ENCODE results near the gene PDE4D.

The PDE4D gene

DNA sequence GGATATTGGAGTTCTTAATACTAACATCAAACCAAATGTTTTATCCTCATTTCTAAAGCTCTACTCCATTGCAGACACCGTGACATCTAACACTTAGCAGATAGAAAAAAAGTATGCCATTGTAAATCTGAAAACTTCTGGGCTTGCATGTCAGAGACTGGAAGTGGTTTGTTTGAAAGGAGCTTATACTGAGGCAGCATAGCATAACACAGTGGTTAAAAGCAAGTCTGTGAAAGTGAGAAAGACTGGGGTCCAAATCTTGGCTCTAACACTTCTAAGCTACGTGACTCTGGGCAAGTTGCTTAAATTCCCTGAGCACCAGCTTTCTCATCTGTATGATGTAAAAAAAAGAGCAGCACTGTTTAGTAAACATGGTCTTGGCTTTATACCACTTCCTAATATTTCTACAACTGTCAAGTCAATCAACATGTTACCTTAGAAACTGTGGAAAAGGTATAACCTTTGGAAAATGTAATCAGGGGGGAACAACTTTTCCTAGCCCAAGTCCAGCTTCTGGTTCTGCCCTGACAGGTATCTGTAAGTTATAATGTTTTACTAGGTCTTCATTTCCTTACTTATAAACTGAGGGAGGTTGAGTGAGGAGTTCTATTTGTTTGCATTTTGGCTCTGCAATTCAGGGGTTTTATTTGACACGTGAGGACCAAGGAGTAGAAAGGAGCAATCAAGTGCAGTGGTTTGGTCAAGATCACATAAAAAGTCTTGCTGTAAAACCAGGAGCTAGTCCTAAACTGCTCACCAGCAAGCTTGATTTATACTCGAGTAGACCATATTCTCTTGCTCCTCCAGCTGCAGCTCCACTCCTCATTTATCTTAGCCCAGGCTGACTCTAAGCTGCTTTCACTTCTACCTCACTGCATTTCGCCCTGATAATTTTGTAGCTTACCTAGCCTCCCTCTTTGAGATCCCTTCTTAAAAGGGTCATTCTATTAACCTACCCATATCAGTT, 769.6 kb downstream of the PDE4D start:
- no peak for DNase-seq

GRCh38 chr5:59119480-59119879, 774.0 kb downstream of the PDE4D start:
- no peak for DNase-seq

- DNase-seq: no peak
Observed at GRCh38 chr5:59117320-59117719, 776.2 kb downstream of the PDE4D start.

- DNase-seq: no peak
Observed at GRCh38 chr5:59116231-59116865, 777.2 kb downstream of the PDE4D start.

DNA sequence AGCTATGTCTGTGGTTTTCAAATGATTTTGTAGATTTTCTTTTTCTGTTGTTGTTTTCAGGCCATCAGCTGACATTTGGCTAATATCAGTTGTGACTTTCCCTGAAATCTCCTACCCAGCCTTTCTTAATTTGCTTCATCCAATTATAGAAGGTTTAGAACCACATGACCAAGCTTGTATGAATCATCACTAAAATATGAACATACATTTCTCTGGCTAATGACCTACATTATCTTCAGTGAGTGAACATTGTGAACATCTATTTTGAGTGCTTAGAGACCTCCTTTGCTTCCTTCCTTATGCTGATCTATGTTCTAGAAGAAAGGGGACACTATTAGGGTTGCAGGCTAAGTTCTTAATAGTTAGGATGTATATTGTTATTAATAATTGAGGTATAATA, 778.2 kb downstream of the PDE4D start:
- DNase-seq: no peak

- no peak for DNase-seq
Observed at GRCh38 chr5:59109383-59109782, 784.1 kb downstream of the PDE4D start.

DNA sequence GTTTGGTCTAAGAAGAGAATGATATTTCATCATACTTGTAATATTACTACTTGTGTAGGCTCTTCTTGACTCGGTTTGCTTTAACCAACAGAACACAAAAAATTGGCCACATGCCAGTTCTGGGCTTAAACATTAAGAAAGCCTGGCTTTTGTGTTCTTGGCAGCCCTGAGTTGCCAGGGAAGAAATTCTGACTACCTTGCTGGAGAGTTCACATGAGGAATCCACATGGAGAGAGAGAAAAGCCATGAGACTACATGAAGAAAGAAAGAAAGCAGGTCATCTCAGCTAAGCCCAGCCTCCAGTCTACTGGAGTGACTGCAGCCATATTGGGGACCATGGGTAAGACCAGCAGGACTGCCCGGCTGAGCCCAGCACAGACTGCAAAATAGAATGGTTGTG, 785.8 kb downstream of the PDE4D start:
- no peak for DNase-seq

DNA sequence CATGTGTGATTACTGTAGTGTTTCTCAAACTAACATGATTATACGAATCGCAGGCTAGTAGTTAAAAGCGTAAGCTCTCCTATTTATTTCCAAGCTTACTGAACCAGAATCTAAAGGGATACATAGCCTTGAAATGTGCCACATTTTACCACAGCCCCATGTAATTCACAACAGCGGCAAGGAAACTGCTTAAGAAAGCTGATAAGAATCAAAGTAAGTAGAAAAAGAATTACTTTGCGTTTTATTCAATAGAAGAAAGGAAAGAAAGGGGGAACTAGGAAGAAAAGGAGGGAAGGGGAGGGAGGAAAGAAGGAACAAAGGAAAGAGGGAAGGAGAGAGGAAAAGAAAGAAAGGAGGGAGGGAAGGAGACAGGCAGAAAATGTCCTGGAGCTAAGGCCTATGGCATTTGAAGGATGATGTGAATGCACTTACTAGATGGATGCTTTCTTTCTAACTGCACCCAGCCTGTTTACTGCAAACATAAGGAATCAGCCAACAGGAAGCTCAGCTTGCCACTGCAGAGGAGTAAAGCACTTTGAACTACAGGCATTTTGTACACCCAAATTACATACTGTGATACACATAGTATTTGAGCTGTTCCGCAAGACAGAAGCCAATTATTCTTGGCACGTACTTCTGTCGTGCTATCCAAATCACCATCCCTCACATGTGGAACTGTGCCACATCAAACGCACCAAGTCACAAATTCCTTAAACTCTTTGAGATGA, 789.0 kb downstream of the PDE4D start:
- DNase-seq: no peak

- no peak for DNase-seq
Observed at GRCh38 chr5:59103303-59103702, 790.2 kb downstream of the PDE4D start.

GRCh38 chr5:59102437-59102836, 791.1 kb downstream of the PDE4D start:
- DNase-seq: no peak

GRCh38 chr5:59100875-59101274, 792.7 kb downstream of the PDE4D start:
- no peak for DNase-seq

DNA sequence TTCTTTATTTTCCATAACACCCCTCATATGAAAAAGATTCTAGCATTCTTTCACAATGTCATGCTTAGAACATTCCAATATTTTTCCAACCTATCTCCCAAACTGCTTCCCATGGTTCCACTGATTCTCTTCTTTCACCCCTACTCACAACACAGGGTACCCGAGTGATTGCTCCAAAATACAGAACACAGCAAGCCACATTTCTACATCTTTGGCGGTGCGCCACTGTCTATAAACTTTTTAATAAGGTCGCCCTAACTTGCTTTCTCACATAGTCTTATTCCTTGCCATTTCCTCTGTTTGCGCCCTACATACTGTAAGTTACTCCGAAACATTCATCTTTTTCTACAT, 793.6 kb downstream of the PDE4D start:
- DNase-seq: no peak

DNA sequence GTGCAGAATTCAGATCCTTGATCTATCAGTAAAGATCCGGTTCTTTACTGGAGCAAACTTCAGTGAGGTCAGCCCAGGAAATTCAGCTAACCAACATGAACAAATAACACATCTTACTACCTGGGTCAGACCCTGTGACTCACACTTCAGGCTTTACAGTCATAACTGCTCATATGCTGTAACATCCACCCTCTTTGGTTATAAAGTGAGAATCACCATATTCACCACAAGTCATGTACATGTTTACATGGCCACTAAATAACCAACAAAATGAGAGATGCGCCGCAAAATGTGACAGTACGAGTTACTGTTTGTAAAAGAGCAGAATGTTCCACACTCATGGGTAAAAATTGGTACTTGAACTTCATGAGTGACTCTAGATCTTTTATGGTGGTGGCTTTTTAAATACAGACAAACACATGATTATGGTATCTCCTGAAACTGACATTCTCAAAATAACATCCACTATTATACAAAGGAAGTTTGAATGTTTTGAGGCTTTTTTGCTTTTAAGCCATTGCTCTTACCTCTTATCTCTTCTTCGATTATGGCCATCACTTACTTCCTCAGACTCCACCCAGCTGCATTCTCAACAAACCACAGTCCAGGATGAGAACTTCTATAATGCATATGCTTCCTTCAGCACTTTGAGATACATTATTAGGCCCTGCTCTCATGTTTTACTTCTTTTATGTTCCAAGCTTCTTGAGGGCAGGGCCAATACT, 794.1 kb downstream of the PDE4D start:
- DNase-seq: no peak

DNA sequence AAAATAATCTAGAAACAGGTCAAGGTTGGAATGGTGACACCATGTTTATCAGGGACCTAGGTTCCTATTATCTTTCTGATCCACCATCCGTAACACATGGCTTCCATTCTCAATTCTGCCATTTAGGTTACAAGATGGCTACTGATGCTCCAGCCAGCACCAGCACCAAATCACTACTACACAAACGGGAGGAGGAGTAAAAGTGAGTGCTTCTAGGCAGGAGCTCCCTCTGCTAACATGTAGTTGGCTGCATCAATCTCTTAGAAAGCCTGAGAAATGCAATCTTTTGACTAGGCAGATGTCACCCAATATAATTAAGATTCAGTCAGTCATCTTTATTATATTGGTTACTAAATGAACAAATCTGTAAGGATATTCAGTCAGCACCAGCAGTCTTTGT, 794.8 kb downstream of the PDE4D start:
- no peak for DNase-seq

DNA sequence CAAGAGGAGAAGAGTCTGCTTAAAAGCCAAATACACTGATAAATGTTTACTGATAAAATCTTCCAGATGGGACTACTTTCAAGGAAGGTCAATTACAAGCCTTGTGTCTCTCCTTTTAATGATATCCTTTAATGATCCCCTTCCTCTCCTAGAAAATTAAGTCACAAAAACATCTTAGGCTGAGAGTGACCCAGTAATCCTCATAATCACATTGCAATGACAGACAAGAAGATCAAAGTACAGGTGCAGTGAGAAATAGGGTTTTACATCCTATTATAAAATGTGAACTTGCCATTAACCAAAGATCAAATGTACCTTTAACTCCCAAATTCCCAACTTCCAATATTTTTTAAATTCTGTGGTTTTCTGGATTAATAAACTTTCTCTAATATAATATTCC, 795.8 kb downstream of the PDE4D start:
- no peak for DNase-seq

GRCh38 chr5:59097116-59097515, 796.4 kb downstream of the PDE4D start:
- no peak for DNase-seq

GRCh38 chr5:59095480-59095879, 798.0 kb downstream of the PDE4D start:
- no peak for DNase-seq

- no peak for DNase-seq
Observed at GRCh38 chr5:59094864-59095263, 798.7 kb downstream of the PDE4D start.

DNA sequence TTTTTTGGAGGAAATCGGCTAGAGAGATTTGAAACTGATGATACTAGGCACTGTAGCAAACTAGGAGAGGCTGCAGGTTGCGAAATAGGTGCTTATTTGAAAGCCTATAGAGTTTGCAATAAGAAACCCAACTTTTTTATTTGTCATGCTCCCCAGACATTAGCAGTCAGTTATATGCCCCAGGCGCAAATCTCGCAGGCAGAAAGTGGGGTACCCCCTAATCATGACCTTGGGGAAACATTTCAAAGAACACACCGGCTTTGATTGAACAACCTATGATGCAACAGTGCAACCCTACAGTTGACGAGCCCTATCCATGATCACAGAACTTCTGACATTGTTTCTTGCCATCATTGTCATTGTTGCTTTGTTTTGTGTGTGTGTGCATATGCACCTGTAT, 800.2 kb downstream of the PDE4D start:
- DNase-seq: no peak

- no peak for DNase-seq
Observed at GRCh38 chr5:59092758-59093157, 800.8 kb downstream of the PDE4D start.

GRCh38 chr5:59091965-59092364, 801.6 kb downstream of the PDE4D start:
- DNase-seq: no peak

GRCh38 chr5:59090323-59090722, 803.2 kb downstream of the PDE4D start:
- no peak for DNase-seq

DNA sequence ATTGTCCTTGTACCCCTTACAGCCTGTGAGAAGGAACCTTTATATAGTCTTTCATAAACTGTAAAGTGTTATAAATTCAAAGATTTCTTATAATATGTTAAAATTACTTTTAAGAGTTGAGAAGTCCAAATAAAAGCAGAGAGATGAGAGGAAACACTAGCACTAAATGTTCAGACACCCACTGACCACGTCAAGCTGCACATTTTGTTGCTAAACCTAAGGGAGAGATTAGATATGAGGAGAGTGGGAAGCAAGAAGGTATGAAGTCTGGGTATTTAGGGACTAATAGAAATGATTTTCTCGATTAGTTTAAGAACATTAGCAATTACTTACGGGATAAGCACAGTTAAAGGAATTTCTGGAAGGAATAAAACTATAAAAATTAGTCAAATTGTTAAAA, 803.8 kb downstream of the PDE4D start:
- DNase-seq: no peak

Data from NCI-H2171 (cell line).